Caki2 (cell line): Measurements from ENCODE around the gene HNRNPA0. TPM values are rescaled to one million over a fixed set of nuclear protein-coding genes. Genes with fewer than 3 reads are reported as not detected.
A peak's percentile ranks its signal among the peaks of the same experiment; 100 is the strongest.

ENCODE experiments used
- DNase-seq: peaks from one replicate; pipeline ENCODE4 v3.0.0-alpha.2; 2015; ENCODE audit warnings: low read depth
- in situ Hi-C: cut with HindIII; loops from 2 replicates; pipeline ENCODE4 v1.10.0; 2016; ENCODE audit warnings: low sequenced_read_pairs, low pct_unique_long_range_greater_than_20kb, mixed read lengths
- total RNA-seq: library from RNA; depleted of rRNA; stranded (reverse); fragments of >200 nt; shearing (Covaris generic); gene quantifications from 2 replicates; pipeline ENCODE4 v1.2.3, GENCODE V29; 2014; ENCODE audit warnings: low replicate concordance

The HNRNPA0 gene
- total RNA-seq, 1 experiment from 2014 or later: 50.5 TPM

DNA sequence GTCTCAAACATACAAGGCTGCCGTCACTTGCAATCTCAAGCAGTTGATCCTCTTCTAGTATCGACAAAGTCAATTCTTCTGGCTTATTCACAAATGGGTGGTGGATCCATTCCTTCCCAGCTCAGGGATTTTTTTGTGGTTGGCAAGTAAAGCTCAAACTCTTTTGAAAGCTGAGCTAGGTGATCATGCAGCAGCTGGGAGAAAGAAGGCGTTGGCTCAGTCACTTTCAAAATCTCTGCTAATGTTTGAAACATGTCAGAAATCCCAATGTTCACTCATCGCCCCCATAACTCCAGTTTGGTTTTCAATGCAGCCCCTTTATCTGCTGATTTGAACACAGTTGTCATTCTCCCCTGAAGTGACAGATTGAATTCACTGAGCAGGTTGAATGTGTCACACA, 4.0 kb upstream of the HNRNPA0 start:
- no peak for DNase-seq
- in situ Hi-C loops: no loop called here

DNA sequence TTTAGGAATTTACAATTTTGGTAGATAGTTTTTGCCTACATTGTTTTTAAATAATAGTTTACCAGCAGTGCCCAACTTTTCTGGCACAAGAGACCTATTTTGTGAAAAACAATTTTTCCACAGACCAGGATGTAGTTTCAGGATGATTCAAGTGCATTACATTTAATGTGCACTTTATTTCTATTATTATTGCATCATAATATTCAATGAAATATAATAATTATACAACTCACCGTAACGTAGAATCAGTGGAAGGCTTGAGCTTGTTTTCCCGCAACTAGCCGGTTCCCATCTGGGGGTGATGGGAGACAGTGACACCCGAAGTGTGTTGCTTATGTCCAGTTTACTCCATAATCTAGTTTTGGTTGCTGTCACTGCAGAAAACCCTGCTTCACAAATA, 3.5 kb upstream of the HNRNPA0 start:
- in situ Hi-C loops: no loop called here
- no peak for DNase-seq

DNA sequence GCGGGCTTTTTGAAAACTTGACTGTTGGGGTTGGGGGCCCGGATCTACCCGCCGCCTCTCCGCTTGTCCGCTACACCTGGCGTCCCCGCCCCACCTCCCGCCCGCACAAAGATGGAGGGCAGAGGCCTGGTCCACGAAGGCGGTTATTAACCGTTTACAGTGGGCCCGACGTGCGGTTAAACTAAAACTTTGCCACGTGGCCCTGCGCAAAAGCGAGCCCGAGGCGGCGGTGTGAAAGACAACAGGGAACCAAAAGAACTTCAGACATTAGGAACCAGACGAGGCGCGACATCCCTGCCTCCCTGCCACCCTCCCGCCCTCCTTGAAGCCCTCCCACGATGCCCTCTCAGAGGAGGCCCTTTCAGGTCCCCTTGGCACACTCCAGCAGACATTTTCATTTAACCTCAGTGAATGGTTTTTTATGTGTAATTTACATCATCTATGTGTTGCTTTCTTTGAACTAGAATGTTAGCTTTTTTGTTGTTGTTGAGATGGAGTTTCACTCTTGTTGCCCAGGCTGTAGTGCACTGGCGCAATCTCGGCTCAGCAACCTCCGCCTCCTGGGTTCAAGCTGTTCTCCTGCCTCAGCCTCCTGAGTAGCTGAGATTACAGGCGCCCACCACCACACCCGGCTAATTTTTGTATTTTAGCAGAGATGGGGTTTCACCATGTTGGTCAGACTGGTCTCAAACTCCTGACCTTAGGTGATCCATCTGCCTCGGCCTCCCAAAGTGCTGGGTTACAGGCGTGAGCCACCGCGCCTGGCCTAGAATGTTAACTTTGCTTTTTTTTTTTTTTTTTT, 999 bp upstream of the HNRNPA0 start:
- in situ Hi-C loops: no loop called here
- no peak for DNase-seq

DNA sequence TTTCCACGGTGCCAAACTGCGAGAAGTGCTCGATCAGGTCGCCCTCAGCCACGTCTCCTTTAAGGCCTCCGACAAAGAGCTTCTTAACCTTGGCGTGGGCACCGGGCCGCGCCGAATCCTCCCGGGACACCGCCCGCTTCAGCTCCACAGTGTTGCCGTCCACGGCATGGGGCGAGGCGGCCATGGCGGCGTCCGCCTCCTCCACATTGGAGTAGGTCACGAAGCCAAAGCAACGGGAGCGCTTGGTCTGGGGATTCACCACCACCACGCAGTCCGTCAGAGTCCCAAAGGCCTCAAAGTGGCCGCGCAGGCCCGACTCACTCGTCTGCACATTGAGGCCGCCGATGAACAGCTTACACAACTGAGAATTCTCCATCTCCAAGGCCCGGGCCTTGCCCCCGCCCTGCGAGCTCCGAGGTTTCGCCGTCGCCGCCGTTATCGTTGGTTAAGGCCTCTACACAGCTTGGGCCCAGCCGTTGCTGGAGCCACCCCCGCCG, 424 bp downstream of the HNRNPA0 start:
- in situ Hi-C loops: no loop called here

DNA sequence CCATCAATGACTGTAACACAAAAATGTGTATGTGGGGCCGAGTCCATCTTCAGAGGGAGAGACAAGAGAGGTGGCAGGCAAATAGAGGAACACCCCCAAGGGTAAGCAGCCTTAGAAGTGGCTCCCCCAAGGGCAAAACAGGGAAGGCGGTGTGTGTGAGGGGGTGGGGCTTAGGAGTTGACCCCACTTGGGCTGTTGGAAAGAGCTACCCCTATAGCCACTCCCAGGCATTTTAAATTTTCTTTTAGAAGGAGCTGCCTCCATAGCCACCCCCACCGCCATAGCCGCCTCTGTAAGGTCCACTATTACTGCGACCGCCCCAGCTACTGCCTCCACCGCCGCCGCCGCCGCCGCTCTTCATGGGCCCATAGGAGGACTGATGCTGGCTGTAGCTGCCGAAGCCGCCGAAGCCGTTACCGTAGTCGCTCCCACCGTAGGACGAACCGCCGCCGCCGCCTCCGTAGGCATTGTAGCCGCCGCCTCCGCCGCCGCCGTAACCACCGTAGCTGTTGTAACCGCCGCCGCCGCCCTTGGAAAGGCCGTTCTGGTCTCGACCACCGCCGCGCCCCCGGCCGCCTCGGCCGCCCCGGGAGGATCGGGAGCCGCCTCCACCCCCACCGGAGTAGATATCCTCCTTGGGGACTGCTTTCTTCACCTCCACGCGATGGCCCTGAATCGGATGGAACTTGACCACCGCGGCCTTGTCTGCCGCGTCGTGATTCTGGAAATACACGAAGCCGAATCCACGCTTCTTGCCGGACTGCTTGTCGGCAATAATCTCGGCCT, 1.1 kb downstream of the HNRNPA0 start:
- in situ Hi-C loops: no loop called here
- peak; percentile 30 for DNase-seq

More for the DNA sequence above, 424 bp downstream of the HNRNPA0 start:
- no peak for DNase-seq

DNA sequence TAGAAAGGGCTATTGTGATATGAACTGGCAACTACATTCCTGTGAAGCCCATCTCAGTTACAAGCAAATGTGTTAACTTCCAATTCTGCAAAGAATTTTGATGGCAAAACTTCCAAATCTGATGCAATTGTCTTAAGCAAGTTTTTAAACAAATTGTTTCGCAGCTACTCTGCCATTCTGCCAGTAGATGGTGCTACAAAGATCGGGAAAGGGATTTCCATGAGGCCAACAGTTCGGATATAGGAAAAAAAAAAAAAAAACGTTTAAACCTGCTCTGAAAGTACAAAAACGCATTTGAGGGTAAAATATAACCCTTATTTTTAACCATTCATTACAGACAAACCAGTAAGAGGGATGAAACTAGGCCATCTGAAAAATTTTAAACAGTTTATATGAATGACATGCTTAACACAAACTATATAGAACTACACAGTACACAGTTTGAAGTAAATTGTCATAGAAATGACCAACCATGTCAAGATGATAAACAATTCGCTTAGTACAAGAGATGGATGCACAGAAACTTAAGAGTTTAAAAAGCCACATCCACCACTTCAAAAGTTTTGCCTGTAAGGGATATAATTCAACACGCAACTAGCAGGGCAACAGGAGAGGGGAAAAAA, 2.2 kb downstream of the HNRNPA0 start:
- in situ Hi-C loops: no loop called here

DNA sequence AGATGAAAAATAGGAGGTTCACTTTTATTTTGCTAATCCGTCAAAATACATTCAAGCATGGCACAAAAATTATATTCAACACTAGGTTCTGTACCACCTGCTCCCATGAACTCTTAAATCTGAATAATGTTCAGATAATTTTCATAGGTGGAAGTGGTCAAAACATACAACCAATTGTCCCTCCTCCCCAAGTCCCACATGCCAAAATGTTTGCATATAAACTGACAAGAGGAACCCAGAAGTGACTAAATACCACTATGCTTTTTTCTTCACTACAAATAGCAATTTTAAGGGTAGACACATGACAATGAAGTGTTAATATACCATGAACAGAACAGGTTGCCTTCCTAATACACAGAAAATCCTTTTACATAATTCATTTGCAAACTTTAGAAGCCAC, 3.7 kb downstream of the HNRNPA0 start:
- DNase-seq: no peak
- in situ Hi-C loops: no loop called here

More for the DNA sequence above, 2.2 kb downstream of the HNRNPA0 start:
- peak; percentile 62 for DNase-seq

DNA sequence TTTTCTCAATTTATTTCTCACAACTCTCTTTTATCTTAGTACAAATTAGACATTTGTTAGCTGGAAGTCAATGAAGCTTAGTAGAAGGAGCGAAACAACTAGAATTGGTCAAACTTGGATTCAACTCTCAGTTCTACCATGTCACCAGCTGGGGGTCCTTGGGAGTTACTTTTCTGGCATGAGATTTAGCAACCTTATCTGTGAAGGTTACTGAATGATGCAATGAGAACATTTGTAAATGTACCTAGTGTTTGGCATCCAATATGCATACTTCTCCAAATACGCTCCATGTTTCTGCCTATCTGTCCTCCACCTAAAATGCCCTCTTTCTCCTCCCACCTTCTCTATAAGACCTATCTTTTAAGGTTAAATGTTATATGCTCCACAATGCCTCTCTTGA, 6.3 kb downstream of the HNRNPA0 start:
- no peak for DNase-seq
- in situ Hi-C loops: no loop called here

DNA sequence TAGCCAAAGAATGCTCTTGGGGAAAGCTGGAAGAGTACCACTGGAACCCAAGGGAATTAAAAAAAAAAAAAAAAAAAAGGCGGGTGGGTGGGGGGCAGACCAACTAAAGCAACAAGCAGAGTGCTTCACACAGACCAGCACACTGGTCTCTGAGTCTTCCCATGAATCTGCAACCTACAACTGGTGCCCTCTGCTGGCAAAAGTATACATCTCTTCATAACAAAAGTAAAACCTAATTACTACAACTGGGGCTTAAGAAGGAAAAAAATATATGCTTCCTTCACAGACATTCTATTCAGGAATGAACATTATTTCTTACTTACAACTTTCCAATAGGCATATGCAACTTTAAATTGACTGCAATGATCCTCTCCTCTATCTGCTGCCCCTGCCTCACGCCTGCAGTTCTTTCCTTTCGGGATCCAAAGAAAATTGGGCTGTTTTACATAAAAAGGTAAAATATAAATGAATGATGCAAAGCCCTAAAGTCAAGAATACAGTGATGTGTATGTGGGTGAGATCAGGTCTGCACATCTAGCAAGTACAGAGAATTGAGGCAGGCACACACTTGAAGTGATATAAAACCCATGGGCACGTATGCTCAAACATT, 11.0 kb downstream of the HNRNPA0 start:
- DNase-seq: peak; percentile 35
- in situ Hi-C loops: no loop called here

DNA sequence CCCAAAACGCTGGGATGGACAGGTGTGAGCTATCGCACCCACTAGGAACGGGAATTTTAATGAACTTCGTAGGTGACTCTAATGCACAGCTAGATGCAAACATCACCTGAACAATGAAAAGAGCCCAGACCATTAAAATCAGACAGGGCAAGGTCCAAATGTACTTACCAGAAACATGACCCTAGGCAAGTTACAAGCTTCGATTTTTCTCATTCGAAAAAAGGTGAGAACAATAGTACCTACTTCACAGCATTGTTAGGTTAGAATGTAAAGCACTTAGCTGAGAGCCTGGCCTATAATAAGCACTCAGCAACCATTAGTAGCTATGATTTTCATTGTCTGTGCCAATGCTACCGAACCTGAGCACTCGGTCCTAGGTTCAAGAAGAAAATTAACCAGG, 12.4 kb downstream of the HNRNPA0 start:
- in situ Hi-C loops: no loop called here
- no peak for DNase-seq

DNA sequence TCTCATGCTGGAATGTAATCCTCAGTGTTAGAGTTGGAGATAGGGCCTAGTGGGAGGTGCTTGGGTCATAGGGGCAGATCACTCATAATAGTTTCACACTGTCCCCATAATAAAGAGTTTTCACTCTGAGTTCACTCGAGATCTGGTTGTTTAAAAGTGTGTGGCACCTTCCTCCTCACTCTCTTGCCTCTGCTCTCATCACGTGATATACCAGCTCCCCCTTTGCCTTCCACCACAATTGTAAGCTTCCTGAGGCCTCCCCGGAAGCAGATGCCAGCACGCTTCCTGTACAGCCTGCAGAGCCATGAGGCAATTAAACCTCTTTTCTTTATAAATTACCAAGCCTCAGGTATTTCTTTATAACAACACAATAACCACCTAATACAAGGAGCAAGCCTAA, 14.4 kb downstream of the HNRNPA0 start:
- in situ Hi-C loops: no loop called here
- no peak for DNase-seq

DNA sequence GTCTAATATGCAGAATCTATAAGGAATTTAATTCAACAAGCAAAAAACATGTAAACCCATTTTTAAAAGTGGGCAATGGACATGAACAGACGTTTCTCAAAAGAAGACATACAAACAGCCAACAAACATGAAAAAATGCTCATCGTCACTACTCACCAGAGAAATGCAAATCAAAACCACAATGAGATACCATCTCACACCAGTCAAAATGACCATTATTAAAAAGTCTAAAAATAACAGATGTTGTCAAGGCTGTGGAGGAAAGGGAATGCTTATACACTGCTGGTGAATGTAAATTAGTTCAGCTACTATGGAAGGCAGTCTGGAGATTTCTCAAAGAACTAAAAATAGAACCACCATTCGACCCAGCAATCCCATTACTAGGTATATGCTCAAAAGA, 15.2 kb downstream of the HNRNPA0 start:
- DNase-seq: no peak
- in situ Hi-C loops: no loop called here

DNA sequence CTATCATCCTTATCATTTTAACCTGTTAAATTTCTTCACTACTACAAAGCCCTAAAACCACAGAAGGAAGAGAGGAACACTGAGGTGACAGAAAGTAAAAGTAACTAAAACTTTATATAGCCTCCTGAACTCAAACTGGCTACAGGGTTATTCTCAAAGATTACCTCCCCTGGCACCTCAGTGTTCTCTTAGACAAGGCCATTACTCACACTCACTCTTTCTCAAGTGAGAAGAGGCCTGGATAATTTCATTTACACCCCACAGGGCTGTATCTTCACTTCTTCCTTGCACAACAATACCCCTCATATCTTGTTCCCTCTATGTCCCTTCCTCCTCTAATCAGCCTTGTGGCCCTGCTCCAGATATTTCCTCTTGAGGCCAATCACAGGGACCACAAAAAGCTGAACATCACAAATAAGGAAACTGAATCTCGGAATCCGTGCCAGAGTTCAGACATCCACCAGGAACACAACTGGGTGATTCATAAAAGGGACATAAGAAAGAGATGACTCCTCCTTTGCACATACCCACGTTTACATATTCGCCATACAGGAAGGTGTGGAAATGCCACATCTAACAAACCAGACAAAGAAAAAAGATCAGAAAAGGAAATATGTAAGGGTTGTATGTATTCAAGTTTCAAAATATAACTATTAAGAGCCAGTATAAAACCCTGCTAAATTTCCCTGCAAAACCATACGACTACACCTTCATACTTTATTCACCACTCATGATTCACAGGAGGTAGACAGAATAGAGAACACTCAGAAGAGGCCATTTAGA, 16.6 kb downstream of the HNRNPA0 start:
- no peak for DNase-seq
- in situ Hi-C loops: no loop called here

DNA sequence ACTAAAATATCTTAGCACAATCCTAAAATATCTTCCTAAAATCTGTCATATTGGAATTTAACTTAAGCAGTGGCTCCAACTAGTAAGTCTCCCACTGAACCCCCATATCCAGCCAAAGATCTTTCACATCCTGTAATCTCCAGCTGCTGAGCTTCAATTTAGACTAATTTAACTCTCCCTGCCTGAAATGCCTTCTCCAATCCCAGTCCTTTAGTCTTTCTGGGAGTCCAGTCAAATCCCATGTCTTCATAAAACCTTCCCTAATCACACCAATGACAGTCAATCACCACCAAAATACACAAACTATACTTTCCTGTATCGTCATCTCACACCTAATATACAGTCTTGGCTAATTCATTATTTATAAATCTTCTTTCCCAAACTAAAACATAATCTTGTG, 17.7 kb downstream of the HNRNPA0 start:
- DNase-seq: no peak
- in situ Hi-C loops: no loop called here

DNA sequence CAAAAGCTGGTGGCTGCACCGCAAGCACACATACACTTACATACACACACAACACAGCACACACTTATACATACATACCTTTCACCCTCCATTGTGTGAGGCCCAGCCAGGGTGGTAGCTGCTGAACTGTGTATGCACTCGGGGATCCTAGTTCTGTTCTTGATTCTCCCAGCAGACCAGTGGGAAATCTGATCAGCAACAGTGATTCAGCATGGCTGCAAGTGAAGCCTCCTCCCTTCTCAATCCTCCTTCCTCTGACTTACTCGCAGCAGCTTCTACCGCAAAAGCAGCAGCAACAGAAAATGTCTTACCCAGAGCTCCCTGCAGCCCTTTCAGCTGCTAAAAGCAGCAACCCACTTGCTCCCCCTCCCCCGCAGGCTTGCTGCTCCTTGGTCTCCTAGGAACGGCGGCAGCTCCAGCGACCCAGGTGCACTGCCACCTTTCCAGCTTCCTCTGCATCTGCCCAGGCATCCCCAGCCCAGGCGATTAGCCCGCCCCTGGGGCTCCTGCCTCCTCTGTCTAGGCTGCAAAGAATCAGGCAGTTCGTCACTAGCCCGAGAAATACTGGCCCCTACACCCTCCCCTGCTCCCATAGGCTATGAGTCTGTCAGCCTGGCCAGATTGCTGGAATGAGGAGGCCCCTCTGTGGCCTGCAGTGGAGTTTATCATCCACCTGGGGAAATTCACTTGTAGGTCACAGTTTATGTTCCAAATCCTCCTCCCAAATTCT, 18.4 kb downstream of the HNRNPA0 start, which contains the start of gene KLHL3:
KLHL3 (minus strand) TSS at position 535 of the 730 bp plus-strand sequence; CDS start at position 92, 443 bp downstream.
- in situ Hi-C loops: no loop called here
- DNase-seq: no peak

DNA sequence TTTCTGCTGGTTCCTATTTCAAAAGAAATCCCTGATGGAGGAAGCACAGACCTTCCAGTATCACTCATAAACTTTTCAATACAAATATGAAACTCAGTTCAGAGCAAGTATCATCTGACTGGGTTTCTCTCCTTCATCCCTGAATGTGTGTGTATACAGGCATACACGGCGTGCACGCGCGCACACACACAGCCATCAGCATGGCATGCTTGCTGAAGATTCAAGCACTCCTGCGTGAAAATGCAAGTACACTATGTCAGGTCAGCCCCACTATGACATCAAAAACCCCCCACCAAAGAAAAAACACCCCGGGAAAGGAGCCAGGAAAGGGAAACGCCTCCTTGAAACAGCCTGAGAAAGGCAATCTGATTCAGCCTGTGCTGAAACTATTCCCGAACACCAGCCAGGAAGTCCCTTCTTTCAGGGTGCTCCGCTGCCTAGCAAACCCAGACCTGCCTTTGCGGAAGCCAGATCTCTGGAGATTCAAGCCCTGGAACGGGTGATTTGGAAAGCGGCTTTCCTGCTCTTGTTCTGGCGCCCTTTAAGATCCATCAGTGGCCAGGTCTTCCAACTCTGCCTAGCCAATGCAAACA, 19.1 kb downstream of the HNRNPA0 start:
- in situ Hi-C loops: no loop called here
- DNase-seq: no peak

DNA sequence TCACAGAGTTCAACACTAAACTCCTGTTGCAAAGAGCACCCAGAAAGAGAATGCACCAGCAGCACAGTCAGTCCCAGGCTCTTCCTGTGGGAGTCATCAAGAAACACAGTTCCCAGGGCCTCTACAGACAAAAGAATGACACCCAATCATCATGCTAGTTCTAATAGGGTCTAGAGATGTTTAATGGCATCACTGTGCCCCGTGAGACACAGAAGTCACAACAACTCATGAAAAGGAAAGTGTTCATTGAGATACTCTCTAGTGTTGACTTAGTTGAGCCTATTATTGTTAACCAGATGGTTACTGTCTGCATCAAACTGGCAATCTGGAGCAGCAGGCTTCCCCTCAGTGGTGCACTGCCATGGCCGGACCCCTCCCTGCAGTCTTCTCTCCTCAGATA, 19.8 kb downstream of the HNRNPA0 start:
- DNase-seq: no peak
- in situ Hi-C loops: no loop called here
